Measurements from ENCODE around the gene KDM4B.

Gene KDM4B

DNA sequence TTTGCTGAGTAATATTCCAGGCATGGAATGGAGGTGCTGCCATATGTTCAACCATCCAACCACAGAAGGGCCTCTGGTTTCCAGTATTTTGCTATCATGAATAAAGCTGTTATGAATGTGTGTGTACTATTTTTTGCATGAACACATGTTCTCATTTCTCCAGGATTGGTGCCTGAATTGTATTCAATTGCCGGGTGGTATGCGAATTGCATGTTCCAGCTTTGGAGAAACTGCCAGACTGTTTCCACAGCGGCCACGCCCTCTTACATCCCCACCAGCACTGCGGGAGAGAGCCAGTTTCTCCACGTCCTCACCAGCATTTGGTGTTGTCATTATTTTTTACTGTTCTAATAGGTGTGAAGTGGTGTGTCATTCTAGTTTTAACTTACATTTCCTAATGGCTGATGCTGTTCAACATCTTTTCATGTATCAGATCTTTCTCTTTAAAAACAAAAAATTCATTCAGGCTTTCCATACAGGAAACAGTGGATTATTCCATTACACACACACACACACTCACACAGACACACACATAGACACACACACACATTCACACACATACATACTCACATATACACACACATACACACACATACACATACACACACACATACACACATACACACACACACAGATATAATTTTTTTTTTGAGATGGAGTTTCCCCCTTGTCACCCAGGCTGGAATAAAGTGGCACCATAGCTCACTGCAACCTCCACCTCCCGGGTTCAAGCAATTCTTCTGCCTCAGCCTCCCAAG lies 217.6 kb downstream of the KDM4B start:
- no peak for TF ChIP-seq CTCF (IDR thresholded peaks at IDR 0.05; ENCODE audit: low read depth, low read length, poor library complexity, severe bottlenecking)
- no peak for TF ChIP-seq EZH2phosphoT487 (IDR thresholded peaks at IDR 0.05; ENCODE audit: borderline replicate concordance, low read length)
- no peaks in the 10 kb centered on the region for H3K79me2 ChIP-seq (ENCODE audit: control insufficient read depth, low read length)
- H3K9me2 ChIP-seq (replicated peaks; ENCODE audit: control insufficient read depth, low read length) = no peaks in the 10 kb centered on the region
- H3K27ac ChIP-seq (ENCODE audit: low read depth, low read length) = no peak overlapping the region
- no peaks in the 10 kb centered on the region for H3K9me3 ChIP-seq (ENCODE audit: control insufficient read depth, insufficient read depth, low read length)
- H3K4me3 ChIP-seq (ENCODE audit: low read length) = no peak overlapping the region
- H3F3A ChIP-seq (ENCODE audit: control insufficient read depth, insufficient read depth) = no peaks in the 10 kb centered on the region
- H3K4me1 ChIP-seq (ENCODE audit: control insufficient read depth, low read length) = no peaks in the 10 kb centered on the region
- no peaks in the 10 kb centered on the region for H3K27me3 ChIP-seq (ENCODE audit: control insufficient read depth, low read length)
- no peaks in the 10 kb centered on the region for H4K20me1 ChIP-seq (ENCODE audit: control insufficient read depth, insufficient read depth, low read depth, low read length)
- no peaks in the 10 kb centered on the region for H3K36me3 ChIP-seq (ENCODE audit: control insufficient read depth, low read length)
- H3K4me2 ChIP-seq (ENCODE audit: low read length) = no peak overlapping the region

DNA sequence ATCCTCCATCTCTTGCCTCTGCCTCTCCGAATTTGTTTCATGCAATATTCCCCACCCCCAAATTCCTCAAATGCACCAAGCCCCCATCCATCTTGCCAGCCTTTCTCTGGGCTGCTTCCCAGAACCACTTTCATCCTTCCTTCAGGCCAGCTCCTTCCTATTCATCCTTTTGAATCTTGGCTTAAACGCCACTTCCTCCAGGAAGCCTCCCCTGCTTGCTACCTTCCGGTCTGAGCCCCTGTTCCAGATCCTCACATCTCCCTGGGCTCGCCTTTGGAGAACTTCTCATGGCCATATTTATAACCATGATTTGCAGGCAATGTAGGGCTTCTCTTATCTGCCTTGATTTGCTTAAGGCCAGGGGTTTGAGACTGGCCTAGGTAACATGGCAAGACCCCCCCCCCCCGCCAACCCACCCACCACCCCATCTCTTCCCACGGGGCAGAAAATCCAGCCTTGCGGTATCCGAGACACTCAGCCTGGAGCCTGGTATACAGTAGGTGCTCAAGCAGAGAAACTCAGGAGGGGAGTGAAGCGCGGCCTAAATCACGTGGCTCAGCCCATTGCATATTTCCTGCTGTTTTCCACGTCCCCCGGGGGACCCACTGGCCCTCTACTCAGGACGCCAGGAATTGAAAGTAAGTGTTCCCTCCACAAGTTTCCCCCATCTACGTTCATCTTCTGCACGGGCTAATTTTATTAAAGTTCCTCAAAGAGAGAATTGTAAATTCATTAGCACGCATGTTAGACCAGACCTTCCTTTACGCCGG lies 219.8 kb downstream of the KDM4B start:
- Histone ChIP-seq H3K27me3 (ENCODE audit: control insufficient read depth, low read length) (no peaks in the 10 kb centered on the region), H3K4me1 (ENCODE audit: control insufficient read depth, low read length) (no peaks in the 10 kb centered on the region), H3K4me2 (ENCODE audit: low read length) (no peak overlapping the region), H3K36me3 (ENCODE audit: control insufficient read depth, low read length) (no peaks in the 10 kb centered on the region), H3F3A (ENCODE audit: control insufficient read depth, insufficient read depth) (no peaks in the 10 kb centered on the region), H4K20me1 (ENCODE audit: control insufficient read depth, insufficient read depth, low read depth, low read length) (no peaks in the 10 kb centered on the region), H3K27ac (ENCODE audit: low read depth, low read length) (no peak overlapping the region), H3K9me2 (replicated peaks; ENCODE audit: control insufficient read depth, low read length) (no peaks in the 10 kb centered on the region), H3K4me3 (ENCODE audit: low read length) (no peak overlapping the region), H3K79me2 (ENCODE audit: control insufficient read depth, low read length) (no peaks in the 10 kb centered on the region), H3K9me3 (ENCODE audit: control insufficient read depth, insufficient read depth, low read length) (no peaks in the 10 kb centered on the region)
- no peak for TF ChIP-seq CTCF (IDR thresholded peaks at IDR 0.05; ENCODE audit: low read depth, low read length, poor library complexity, severe bottlenecking)
- TF ChIP-seq EZH2phosphoT487 (IDR thresholded peaks at IDR 0.05; ENCODE audit: borderline replicate concordance, low read length) = no peak

DNA sequence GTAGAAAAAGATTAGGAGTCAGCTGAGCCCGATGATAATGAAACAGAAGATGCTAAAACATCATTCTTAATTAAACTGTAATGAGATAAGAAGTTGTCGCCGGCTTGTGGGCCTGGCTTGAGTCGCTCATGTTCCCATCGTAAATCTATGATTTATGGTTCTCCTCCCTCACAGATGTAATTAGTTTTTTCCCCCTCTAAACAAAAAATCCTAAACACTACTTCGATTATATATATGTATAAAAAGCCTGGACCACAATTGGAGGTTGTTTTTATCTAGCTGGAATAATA lies 220.3 kb downstream of the KDM4B start:
- Histone ChIP-seq H3K27me3 (ENCODE audit: control insufficient read depth, low read length) (no peaks in the 10 kb centered on the region), H3F3A (ENCODE audit: control insufficient read depth, insufficient read depth) (no peaks in the 10 kb centered on the region), H3K4me3 (ENCODE audit: low read length) (no peak overlapping the region), H3K36me3 (ENCODE audit: control insufficient read depth, low read length) (no peaks in the 10 kb centered on the region), H3K4me1 (ENCODE audit: control insufficient read depth, low read length) (no peaks in the 10 kb centered on the region), H4K20me1 (ENCODE audit: control insufficient read depth, insufficient read depth, low read depth, low read length) (no peaks in the 10 kb centered on the region), H3K4me2 (ENCODE audit: low read length) (no peak overlapping the region), H3K79me2 (ENCODE audit: control insufficient read depth, low read length) (no peaks in the 10 kb centered on the region), H3K9me3 (ENCODE audit: control insufficient read depth, insufficient read depth, low read length) (no peaks in the 10 kb centered on the region), H3K27ac (ENCODE audit: low read depth, low read length) (no peak overlapping the region), H3K9me2 (replicated peaks; ENCODE audit: control insufficient read depth, low read length) (no peaks in the 10 kb centered on the region)
- TF ChIP-seq CTCF (IDR thresholded peaks at IDR 0.05; ENCODE audit: low read depth, low read length, poor library complexity, severe bottlenecking) (no peak), EZH2phosphoT487 (IDR thresholded peaks at IDR 0.05; ENCODE audit: borderline replicate concordance, low read length) (no peak)
